Uterus (tissue), 2 donors: ENCODE results near the gene ACKR2.

Experiments used
- CTCF ChIP-seq, 4 experiments: fragments of 200-600 bp in 2 of 4; fragments of 450-650 bp in 2 of 4; sonication (generic) in 2 of 4; IDR thresholded peaks; one replicate each; pipeline ENCODE4 v1.5.1; 2016 to 2019; ENCODE audit warnings: antibody characterized with exemption in 4 of 4, mild to moderate bottlenecking in 2 of 4, moderate library complexity in 1 of 4
- POLR2A ChIP-seq, 2 donors: fragments of 450-650 bp; IDR thresholded peaks; one replicate each; pipeline ENCODE4 v1.6.1; 2016; ENCODE audit warnings: antibody characterized with exemption in 2 of 2, mild to moderate bottlenecking in 1 of 2, moderate library complexity in 1 of 2

- TF ChIP-seq CTCF (IDR thresholded peaks at IDR 0.05) = no peak
- no peak for TF ChIP-seq POLR2A (IDR thresholded peaks at IDR 0.05)
Observed at GRCh38 chr3:42804831-42805132, 4.5 kb upstream of the ACKR2 start.
